H1 (cell line): ENCODE data around the gene CTNND2. TPM values are rescaled to one million over a fixed set of nuclear protein-coding genes. Genes with fewer than 3 reads are reported as not detected.

Experiments
- BCL11A ChIP-seq, 2 experiments: IDR thresholded peaks; one replicate each; pipeline ENCODE4 v1.6.1; 2011; ENCODE audit warnings: low read depth in 2 of 2, low read length in 2 of 2, mild to moderate bottlenecking in 2 of 2
- POU5F1 ChIP-seq: IDR thresholded peaks from 2 replicates; pipeline ENCODE4 v1.6.1; 2011; ENCODE audit warnings: low read depth, mild to moderate bottlenecking, low read length, moderate library complexity
- RAD21 ChIP-seq, 2 experiments: IDR thresholded peaks in 1 of 2; conservative IDR thresholded peaks in 1 of 2; 2 replicates each; pipeline ENCODE4 v1.6.1; 2011; ENCODE audit warnings: low read depth in 2 of 2, low read length in 2 of 2, improper control_type of control experiment in 1 of 2, inconsistent platforms in 1 of 2, mild to moderate bottlenecking in 1 of 2, moderate library complexity in 1 of 2
- polyA plus RNA-seq, 7 experiments: library from polyadenylated mRNA; depleted of rRNA in 3 of 7; stranded (reverse) in 5 of 7; unstranded in 2 of 7; fragments of >200 nt in 5 of 7; fragments of 200-250 nt in 2 of 7; gene quantifications; 1 replicate in 5 of 7; 2 replicates in 1 of 7; 4 replicates in 1 of 7; pipeline versions ENCODE4 v1.2.1 to v1.2.3, GENCODE V29; 2011 to 2013; ENCODE audit warnings: missing spikeins in 2 of 7, mixed read lengths in 2 of 7
- total RNA-seq: library from RNA; stranded (reverse); fragmentation: NEBNext Ultra II Directional; extraction: Animal tissue kit (Norgen Biotek cat#: 25700); gene quantifications from 2 replicates; pipeline ENCODE4 v1.2.1, GENCODE V29; 2021
- TF ChIP-seq, protein P1 (sequence below): fragments of 300-600 bp; sonication (generic); IDR thresholded peaks from 2 replicates; pipeline ENCODE4 v1.7.1; 2012; ENCODE audit warnings: low read length, moderate library complexity, mild to moderate bottlenecking, inconsistent platforms; ENCODE audit not compliant: insufficient replicate concordance

The CTNND2 gene
- total and polyA plus RNA-seq, 2 of the 8 experiments (the other 6 are each of a cell fraction or from before 2014, with no cell fraction given): 7.4 to 14.2 TPM

DNA sequence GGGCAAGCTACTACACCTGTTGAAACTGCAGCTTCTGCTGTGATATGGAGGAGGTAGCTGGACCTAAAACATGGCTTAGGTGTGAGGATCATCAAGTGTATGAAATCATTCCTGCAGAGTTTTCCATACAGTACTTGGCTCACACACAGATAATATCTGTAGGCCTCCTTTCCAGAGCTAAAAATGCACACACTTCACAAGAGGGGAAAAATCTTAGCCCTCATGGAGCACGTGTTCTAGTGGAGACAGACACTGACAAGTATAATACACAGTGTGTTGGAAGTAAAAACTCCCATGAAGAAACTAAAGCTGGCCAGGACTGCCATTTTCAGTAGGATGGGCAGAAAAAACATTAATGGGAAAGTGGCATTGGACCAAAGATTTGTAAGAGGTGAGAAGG lies 216.7 kb downstream of the CTNND2 start (continued):
- TF ChIP-seq, protein P1, sequence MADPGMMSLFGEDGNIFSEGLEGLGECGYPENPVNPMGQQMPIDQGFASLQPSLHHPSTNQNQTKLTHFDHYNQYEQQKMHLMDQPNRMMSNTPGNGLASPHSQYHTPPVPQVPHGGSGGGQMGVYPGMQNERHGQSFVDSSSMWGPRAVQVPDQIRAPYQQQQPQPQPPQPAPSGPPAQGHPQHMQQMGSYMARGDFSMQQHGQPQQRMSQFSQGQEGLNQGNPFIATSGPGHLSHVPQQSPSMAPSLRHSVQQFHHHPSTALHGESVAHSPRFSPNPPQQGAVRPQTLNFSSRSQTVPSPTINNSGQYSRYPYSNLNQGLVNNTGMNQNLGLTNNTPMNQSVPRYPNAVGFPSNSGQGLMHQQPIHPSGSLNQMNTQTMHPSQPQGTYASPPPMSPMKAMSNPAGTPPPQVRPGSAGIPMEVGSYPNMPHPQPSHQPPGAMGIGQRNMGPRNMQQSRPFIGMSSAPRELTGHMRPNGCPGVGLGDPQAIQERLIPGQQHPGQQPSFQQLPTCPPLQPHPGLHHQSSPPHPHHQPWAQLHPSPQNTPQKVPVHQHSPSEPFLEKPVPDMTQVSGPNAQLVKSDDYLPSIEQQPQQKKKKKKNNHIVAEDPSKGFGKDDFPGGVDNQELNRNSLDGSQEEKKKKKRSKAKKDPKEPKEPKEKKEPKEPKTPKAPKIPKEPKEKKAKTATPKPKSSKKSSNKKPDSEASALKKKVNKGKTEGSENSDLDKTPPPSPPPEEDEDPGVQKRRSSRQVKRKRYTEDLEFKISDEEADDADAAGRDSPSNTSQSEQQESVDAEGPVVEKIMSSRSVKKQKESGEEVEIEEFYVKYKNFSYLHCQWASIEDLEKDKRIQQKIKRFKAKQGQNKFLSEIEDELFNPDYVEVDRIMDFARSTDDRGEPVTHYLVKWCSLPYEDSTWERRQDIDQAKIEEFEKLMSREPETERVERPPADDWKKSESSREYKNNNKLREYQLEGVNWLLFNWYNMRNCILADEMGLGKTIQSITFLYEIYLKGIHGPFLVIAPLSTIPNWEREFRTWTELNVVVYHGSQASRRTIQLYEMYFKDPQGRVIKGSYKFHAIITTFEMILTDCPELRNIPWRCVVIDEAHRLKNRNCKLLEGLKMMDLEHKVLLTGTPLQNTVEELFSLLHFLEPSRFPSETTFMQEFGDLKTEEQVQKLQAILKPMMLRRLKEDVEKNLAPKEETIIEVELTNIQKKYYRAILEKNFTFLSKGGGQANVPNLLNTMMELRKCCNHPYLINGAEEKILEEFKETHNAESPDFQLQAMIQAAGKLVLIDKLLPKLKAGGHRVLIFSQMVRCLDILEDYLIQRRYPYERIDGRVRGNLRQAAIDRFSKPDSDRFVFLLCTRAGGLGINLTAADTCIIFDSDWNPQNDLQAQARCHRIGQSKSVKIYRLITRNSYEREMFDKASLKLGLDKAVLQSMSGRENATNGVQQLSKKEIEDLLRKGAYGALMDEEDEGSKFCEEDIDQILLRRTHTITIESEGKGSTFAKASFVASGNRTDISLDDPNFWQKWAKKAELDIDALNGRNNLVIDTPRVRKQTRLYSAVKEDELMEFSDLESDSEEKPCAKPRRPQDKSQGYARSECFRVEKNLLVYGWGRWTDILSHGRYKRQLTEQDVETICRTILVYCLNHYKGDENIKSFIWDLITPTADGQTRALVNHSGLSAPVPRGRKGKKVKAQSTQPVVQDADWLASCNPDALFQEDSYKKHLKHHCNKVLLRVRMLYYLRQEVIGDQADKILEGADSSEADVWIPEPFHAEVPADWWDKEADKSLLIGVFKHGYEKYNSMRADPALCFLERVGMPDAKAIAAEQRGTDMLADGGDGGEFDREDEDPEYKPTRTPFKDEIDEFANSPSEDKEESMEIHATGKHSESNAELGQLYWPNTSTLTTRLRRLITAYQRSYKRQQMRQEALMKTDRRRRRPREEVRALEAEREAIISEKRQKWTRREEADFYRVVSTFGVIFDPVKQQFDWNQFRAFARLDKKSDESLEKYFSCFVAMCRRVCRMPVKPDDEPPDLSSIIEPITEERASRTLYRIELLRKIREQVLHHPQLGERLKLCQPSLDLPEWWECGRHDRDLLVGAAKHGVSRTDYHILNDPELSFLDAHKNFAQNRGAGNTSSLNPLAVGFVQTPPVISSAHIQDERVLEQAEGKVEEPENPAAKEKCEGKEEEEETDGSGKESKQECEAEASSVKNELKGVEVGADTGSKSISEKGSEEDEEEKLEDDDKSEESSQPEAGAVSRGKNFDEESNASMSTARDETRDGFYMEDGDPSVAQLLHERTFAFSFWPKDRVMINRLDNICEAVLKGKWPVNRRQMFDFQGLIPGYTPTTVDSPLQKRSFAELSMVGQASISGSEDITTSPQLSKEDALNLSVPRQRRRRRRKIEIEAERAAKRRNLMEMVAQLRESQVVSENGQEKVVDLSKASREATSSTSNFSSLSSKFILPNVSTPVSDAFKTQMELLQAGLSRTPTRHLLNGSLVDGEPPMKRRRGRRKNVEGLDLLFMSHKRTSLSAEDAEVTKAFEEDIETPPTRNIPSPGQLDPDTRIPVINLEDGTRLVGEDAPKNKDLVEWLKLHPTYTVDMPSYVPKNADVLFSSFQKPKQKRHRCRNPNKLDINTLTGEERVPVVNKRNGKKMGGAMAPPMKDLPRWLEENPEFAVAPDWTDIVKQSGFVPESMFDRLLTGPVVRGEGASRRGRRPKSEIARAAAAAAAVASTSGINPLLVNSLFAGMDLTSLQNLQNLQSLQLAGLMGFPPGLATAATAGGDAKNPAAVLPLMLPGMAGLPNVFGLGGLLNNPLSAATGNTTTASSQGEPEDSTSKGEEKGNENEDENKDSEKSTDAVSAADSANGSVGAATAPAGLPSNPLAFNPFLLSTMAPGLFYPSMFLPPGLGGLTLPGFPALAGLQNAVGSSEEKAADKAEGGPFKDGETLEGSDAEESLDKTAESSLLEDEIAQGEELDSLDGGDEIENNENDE: no peak
- TF ChIP-seq BCL11A (IDR thresholded peaks at IDR 0.05; ENCODE audit: low read depth in 2 of 2, low read length in 2 of 2) (no peak), POU5F1 (no peak), RAD21 (IDR thresholded peaks at IDR 0.05 in 1 of 2, conservative IDR thresholded peaks at IDR 0.05 in 1 of 2; ENCODE audit: low read depth in 2 of 2, low read length in 2 of 2) (no peak)
